ENCODE measurements around the gene ANK3.

DNA sequence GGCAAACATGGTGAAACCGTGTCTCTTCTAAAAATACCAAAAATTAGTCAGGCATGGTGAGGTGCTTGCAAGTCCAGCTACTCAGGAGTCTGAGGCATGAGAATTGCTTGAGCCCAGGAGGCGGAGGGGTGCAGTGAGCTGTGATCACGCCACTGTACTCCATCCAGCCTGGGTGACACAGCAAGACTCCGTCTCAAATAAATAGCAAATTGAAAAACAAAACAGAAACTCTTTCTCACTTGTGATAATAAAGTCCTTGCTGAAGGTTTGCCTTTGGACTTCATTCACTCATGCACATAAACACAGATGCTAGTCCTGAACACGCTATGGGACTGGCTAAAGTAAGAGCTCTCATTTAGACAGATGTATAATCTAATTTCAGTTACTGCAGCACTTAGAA lies 37.6 kb downstream of the ANK3 start:
- TF ChIP-seq, protein P1, sequence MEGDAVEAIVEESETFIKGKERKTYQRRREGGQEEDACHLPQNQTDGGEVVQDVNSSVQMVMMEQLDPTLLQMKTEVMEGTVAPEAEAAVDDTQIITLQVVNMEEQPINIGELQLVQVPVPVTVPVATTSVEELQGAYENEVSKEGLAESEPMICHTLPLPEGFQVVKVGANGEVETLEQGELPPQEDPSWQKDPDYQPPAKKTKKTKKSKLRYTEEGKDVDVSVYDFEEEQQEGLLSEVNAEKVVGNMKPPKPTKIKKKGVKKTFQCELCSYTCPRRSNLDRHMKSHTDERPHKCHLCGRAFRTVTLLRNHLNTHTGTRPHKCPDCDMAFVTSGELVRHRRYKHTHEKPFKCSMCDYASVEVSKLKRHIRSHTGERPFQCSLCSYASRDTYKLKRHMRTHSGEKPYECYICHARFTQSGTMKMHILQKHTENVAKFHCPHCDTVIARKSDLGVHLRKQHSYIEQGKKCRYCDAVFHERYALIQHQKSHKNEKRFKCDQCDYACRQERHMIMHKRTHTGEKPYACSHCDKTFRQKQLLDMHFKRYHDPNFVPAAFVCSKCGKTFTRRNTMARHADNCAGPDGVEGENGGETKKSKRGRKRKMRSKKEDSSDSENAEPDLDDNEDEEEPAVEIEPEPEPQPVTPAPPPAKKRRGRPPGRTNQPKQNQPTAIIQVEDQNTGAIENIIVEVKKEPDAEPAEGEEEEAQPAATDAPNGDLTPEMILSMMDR (IDR thresholded peaks at IDR 0.05) = no peak
- TF ChIP-seq POLR2A (IDR thresholded peaks at IDR 0.05) (no peak), POLR2AphosphoS5 (IDR thresholded peaks at IDR 0.05) (no peak)
